ENCODE results near the gene GNAZ.
A peak's percentile ranks its signal among the peaks of the same experiment; 100 is the strongest.

GNAZ gene

GRCh38 chr22:23166042-23166831, 95.9 kb downstream of the GNAZ start:
- peak overlapping the region; percentile 63 for H3K4me2 ChIP-seq
- H3K27me3 ChIP-seq, result no peaks in the 10 kb centered on the region

GRCh38 chr22:23166841-23167616, 96.7 kb downstream of the GNAZ start:
- no peak overlapping the region for H3K9ac ChIP-seq
- H3K4me3 ChIP-seq, result no peak overlapping the region
- peak overlapping the region; percentile 63 for H3K4me2 ChIP-seq
- H3K36me3 ChIP-seq, result no peaks in the 10 kb centered on the region
- H3K27me3 ChIP-seq, result no peaks in the 10 kb centered on the region
- H3K4me1 ChIP-seq, result peaks cover 25% of the 10 kb centered on the region
- TF ChIP-seq Cebpa-rat (IDR thresholded peaks at IDR 0.05), result no peak
- no peak overlapping the region for H3K27ac ChIP-seq
- H4K20me1 ChIP-seq, result no peaks in the 10 kb centered on the region
- no peaks in the 10 kb centered on the region for H3K9me3 ChIP-seq

More at GRCh38 chr22:23166042-23166831, 95.9 kb downstream of the GNAZ start:
- no peak overlapping the region for H3K4me3 ChIP-seq
- no peak for TF ChIP-seq Cebpa-rat (IDR thresholded peaks at IDR 0.05)
- H4K20me1 ChIP-seq, result no peaks in the 10 kb centered on the region
- H3K4me1 ChIP-seq, result peaks cover 24% of the 10 kb centered on the region
- no peak overlapping the region for H3K9ac ChIP-seq
- H3K36me3 ChIP-seq, result no peaks in the 10 kb centered on the region
- no peak overlapping the region for H3K27ac ChIP-seq
- no peaks in the 10 kb centered on the region for H3K9me3 ChIP-seq

GRCh38 chr22:23168391-23169042, 98.2 kb downstream of the GNAZ start:
- Histone ChIP-seq H4K20me1 (no peaks in the 10 kb centered on the region), H3K4me2 (no peak overlapping the region), H3K4me3 (no peak overlapping the region), H3K27me3 (no peaks in the 10 kb centered on the region), H3K4me1 (peaks cover 29% of the 10 kb centered on the region), H3K9ac (no peak overlapping the region), H3K9me3 (no peaks in the 10 kb centered on the region), H3K27ac (no peak overlapping the region), H3K36me3 (no peaks in the 10 kb centered on the region)
- TF ChIP-seq Cebpa-rat (IDR thresholded peaks at IDR 0.05), result no peak

- TF ChIP-seq Cebpa-rat (IDR thresholded peaks at IDR 0.05), result no peak
- H3K27me3 ChIP-seq, result no peaks in the 10 kb centered on the region
- H3K9me3 ChIP-seq, result no peaks in the 10 kb centered on the region
- peaks cover 29% of the 10 kb centered on the region for H3K4me1 ChIP-seq
- no peak overlapping the region for H3K9ac ChIP-seq
- H3K27ac ChIP-seq, result no peak overlapping the region
- no peaks in the 10 kb centered on the region for H3K36me3 ChIP-seq
- no peaks in the 10 kb centered on the region for H4K20me1 ChIP-seq
- no peak overlapping the region for H3K4me2 ChIP-seq
- no peak overlapping the region for H3K4me3 ChIP-seq
Measured at GRCh38 chr22:23169043-23169406, 98.7 kb downstream of the GNAZ start.
